ENCODE data around the gene PDE10A.

DNA sequence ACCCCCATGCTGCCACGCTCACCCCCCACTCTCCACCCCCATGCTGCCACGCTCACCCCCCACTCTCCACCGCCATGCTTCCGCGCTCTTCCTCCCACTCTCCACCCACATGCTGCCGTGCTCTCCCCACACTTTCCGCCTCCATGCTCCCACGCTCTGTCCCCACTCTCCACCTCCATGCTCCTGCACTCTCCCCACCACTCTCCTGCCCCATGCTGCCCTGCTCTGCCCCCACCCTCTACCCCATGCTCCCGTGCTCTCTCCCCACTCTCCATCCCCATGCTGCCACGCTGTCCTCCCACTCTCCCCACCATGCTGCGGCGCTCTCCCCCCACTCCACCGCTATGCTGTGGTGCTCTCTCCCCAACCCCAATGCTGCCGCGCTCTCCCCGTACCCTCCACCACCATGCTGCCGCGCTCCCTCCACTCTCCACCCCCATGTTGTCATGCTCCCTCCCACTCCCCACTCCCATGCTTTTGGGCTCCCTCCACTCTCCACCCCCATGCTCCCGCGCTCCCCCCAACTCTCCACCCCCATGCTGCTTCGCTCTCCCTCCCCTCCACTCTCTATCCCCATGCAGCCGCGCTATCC, 46.0 kb upstream of the PDE10A start:
- TF ChIP-seq, protein P1, sequence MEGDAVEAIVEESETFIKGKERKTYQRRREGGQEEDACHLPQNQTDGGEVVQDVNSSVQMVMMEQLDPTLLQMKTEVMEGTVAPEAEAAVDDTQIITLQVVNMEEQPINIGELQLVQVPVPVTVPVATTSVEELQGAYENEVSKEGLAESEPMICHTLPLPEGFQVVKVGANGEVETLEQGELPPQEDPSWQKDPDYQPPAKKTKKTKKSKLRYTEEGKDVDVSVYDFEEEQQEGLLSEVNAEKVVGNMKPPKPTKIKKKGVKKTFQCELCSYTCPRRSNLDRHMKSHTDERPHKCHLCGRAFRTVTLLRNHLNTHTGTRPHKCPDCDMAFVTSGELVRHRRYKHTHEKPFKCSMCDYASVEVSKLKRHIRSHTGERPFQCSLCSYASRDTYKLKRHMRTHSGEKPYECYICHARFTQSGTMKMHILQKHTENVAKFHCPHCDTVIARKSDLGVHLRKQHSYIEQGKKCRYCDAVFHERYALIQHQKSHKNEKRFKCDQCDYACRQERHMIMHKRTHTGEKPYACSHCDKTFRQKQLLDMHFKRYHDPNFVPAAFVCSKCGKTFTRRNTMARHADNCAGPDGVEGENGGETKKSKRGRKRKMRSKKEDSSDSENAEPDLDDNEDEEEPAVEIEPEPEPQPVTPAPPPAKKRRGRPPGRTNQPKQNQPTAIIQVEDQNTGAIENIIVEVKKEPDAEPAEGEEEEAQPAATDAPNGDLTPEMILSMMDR (IDR thresholded peaks at IDR 0.05; ENCODE audit: low read length) = no peak
- TF ChIP-seq EZH2 (IDR thresholded peaks at IDR 0.05; ENCODE audit: borderline replicate concordance, low read length) = no peak

Measured in OCI-LY1 (cell line).